Keratinocyte (primary cell): Measurements from ENCODE around the gene NCK1. TPM values are rescaled to one million over a fixed set of nuclear protein-coding genes. Genes with fewer than 3 reads are reported as not detected.
"Not testable (repeated sequence)": the region's sequence is repeated elsewhere in the genome, so short reads cannot be mapped to it uniquely, and the experiment has no call there.

Experiments used
- DNase-seq: peaks from one replicate; pipeline ENCODE4 v3.0.0-alpha.2; 2011; ENCODE audit warnings: low read depth, missing footprints, low spot score
- FAIRE-seq: peaks from 2 replicates; lab custom pipeline; 2011; peaks lifted over from hg19 to GRCh38; lab: Jason Lieb, UNC
- H2AFZ ChIP-seq: 2 replicates; pipeline ENCODE4 v1.6.0; 2012; ENCODE audit warnings: low read length, control low read depth, inconsistent platforms; ENCODE audit not compliant: control insufficient read depth
- H3K27ac ChIP-seq: 2 replicates; pipeline ENCODE4 v1.5.1; 2011; ENCODE audit warnings: low read length; ENCODE audit not compliant: control insufficient read depth, insufficient read depth
- H3K27me3 ChIP-seq: 3 replicates; pipeline ENCODE4 v1.6.0; 2011; ENCODE audit warnings: low read length; ENCODE audit not compliant: control insufficient read depth, insufficient read depth; ENCODE audit errors: extremely low read depth
- H3K36me3 ChIP-seq, 2 experiments: 2 replicates in 1 of 2; 3 replicates in 1 of 2; pipeline ENCODE4 v1.5.1; 2011; ENCODE audit warnings: low read length in 2 of 2, mild to moderate bottlenecking in 1 of 2; ENCODE audit not compliant: control insufficient read depth in 2 of 2, insufficient read depth in 2 of 2; ENCODE audit errors: extremely low read depth in 1 of 2
- H3K4me1 ChIP-seq: 3 replicates; pipeline ENCODE4 v1.5.1; 2011; ENCODE audit warnings: low read length; ENCODE audit not compliant: control insufficient read depth, insufficient read depth; ENCODE audit errors: extremely low read depth
- H3K4me2 ChIP-seq: 3 replicates; pipeline ENCODE4 v1.6.0; 2011; ENCODE audit warnings: low read depth, low read length; ENCODE audit not compliant: control insufficient read depth, insufficient read depth; ENCODE audit errors: extremely low read depth
- H3K4me3 ChIP-seq, 3 experiments: fragments of 200-600 bp in 1 of 3; sonication (generic) in 1 of 3; 2 replicates in 2 of 3; 3 replicates in 1 of 3; pipeline ENCODE4 v1.5.1; 2011 to 2016; ENCODE audit warnings: low read length in 3 of 3, mild to moderate bottlenecking in 3 of 3, control low read depth in 2 of 3, inconsistent platforms in 1 of 3, low read depth in 1 of 3, mixed read lengths in 1 of 3, mixed run types in 1 of 3, moderate library complexity in 1 of 3; ENCODE audit not compliant: control insufficient read depth in 2 of 3, insufficient read depth in 2 of 3; ENCODE audit errors: extremely low read depth in 1 of 3
- H3K79me2 ChIP-seq: 2 replicates; pipeline ENCODE4 v1.6.0; 2012; ENCODE audit warnings: low read length; ENCODE audit not compliant: control insufficient read depth, insufficient read depth
- H3K9ac ChIP-seq: 3 replicates; pipeline ENCODE4 v1.6.0; 2011; ENCODE audit warnings: low read length; ENCODE audit not compliant: control insufficient read depth, insufficient read depth; ENCODE audit errors: extremely low read depth
- H3K9me1 ChIP-seq: 3 replicates; pipeline ENCODE4 v1.6.0; 2011; ENCODE audit warnings: low read length; ENCODE audit not compliant: control insufficient read depth, insufficient read depth; ENCODE audit errors: extremely low read depth
- H3K9me3 ChIP-seq: 2 replicates; pipeline ENCODE4 v1.5.1; 2012; ENCODE audit warnings: low read depth, low read length; ENCODE audit not compliant: control insufficient read depth
- H4K20me1 ChIP-seq: 3 replicates; pipeline ENCODE4 v1.6.0; 2011; ENCODE audit warnings: low read length; ENCODE audit not compliant: control insufficient read depth, insufficient read depth; ENCODE audit errors: extremely low read depth
- EZH2 ChIP-seq: IDR thresholded peaks from one replicate; pipeline ENCODE4 v1.6.1; 2012; ENCODE audit warnings: inconsistent platforms, mild to moderate bottlenecking, low read length, moderate library complexity
- dilution Hi-C: fragments of 300-500 bp; cut with MboI; formaldehyde crosslinking; loops from one replicate; pipeline ENCODE4 v1.7.0; 2020; ENCODE audit warnings: low sequenced_read_pairs; ENCODE audit not compliant: extremely low pct_ligation_motif_present
- polyA plus RNA-seq, 5 experiments: library from polyadenylated mRNA; depleted of rRNA in 3 of 5; stranded (reverse) in 3 of 5; stranded (forward) in 1 of 5; unstranded in 1 of 5; fragments of >200 nt; gene quantifications; 1 replicate in 1 of 5; 2 replicates in 3 of 5; 3 replicates in 1 of 5; pipeline versions ENCODE4 v1.2.1 to v1.2.3, GENCODE V29; 2011 to 2012; ENCODE audit warnings: missing spikeins in 2 of 5, low read depth in 1 of 5, low replicate concordance in 1 of 5
- TF ChIP-seq, protein P1 (sequence below), 3 experiments: IDR thresholded peaks in 1 of 3; conservative IDR thresholded peaks in 1 of 3; optimal IDR thresholded peaks in 1 of 3; 2 replicates in 2 of 3; 3 replicates in 1 of 3; pipeline versions ENCODE3 to v1.5.1; 2011; ENCODE audit warnings: low read length in 3 of 3, mild to moderate bottlenecking in 3 of 3, moderate library complexity in 2 of 3, control low read depth in 1 of 3, inconsistent platforms in 1 of 3; ENCODE audit not compliant: insufficient read depth in 2 of 3; ENCODE audit errors: extremely low read depth in 1 of 3

Gene NCK1
- polyA plus RNA-seq, 1 donor (not counting 4 experiments of a cell fraction or from before 2014, with no cell fraction given): 57.9 TPM

DNA sequence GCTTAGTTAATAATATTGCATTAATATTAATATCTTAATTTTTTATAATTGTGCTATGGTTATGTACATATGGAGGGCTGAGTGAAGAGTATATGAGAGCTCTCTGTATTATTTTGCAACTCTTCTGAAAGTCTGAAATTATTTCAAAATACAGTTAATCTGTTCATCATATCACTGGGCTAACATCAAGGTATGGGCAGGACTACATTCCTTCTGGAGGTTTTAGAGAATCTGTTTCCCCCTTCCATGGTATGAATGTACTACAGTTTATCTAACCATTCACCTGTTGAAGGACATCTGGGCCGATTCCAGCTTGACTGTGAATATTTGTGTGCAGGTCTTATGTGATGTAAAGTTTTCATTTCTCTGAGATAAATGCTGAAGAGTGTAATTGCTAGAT, 100.9 kb downstream of the NCK1 start:
- FAIRE-seq: no peak
- dilution Hi-C loops: no loop called here
- H3K27me3 ChIP-seq: no peaks in the 10 kb centered on the region

DNA sequence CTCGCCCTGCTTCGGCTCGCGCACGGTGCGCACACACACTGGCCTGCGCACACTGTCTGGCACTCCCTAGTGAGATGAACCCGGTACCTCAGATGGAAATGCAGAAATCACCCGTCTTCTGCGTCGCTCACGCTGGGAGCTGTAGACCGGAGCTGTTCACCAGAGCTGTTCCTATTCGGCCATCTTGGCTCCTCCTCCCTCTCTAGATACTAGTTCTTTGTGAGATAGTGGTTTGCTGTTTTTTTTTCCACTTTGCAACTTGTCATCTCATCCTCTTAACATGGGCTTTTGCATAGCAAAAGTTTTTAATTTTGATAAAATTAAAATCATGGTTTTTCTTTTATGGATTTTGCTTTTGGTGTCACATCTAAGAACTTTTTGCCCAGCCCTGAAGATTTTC, 107.5 kb downstream of the NCK1 start:
- H3K27ac ChIP-seq, H3K4me2 ChIP-seq, H3K27me3 ChIP-seq, H3K36me3 ChIP-seq, H3K9me1 ChIP-seq, dilution Hi-C loops, DNase-seq, H3K9me3 ChIP-seq, H3K4me1 ChIP-seq, H4K20me1 ChIP-seq, FAIRE-seq, H3K4me3 ChIP-seq, H3K9ac ChIP-seq, H2AFZ ChIP-seq: not testable (repeated sequence)
- peaks cover 49% of the 10 kb centered on the region for H3K79me2 ChIP-seq

More for the DNA sequence above, 100.9 kb downstream of the NCK1 start:
- H3K4me2 ChIP-seq: peak overlapping the region; percentile 99
- no peak overlapping the region for H3K9ac ChIP-seq
- H3K4me3 ChIP-seq: peak overlapping the region in 2 of 3 experiments; percentile 25 to 38
- H3K27ac ChIP-seq: peak overlapping the region; percentile 43
- H3K4me1 ChIP-seq: peaks cover 24% of the 10 kb centered on the region
- H3K36me3 ChIP-seq: peaks cover 0 to 15% of the 10 kb centered on the region in 2 experiments
- no peaks in the 10 kb centered on the region for H4K20me1 ChIP-seq
- H3K9me1 ChIP-seq: no peaks in the 10 kb centered on the region
- no peak for DNase-seq
- peaks cover 32% of the 10 kb centered on the region for H3K79me2 ChIP-seq
- no peak overlapping the region for H2AFZ ChIP-seq
- H3K9me3 ChIP-seq: no peaks in the 10 kb centered on the region
- TF ChIP-seq, protein P1, sequence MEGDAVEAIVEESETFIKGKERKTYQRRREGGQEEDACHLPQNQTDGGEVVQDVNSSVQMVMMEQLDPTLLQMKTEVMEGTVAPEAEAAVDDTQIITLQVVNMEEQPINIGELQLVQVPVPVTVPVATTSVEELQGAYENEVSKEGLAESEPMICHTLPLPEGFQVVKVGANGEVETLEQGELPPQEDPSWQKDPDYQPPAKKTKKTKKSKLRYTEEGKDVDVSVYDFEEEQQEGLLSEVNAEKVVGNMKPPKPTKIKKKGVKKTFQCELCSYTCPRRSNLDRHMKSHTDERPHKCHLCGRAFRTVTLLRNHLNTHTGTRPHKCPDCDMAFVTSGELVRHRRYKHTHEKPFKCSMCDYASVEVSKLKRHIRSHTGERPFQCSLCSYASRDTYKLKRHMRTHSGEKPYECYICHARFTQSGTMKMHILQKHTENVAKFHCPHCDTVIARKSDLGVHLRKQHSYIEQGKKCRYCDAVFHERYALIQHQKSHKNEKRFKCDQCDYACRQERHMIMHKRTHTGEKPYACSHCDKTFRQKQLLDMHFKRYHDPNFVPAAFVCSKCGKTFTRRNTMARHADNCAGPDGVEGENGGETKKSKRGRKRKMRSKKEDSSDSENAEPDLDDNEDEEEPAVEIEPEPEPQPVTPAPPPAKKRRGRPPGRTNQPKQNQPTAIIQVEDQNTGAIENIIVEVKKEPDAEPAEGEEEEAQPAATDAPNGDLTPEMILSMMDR (optimal IDR thresholded peaks at IDR 0.05 in 1 of 3, IDR thresholded peaks at IDR 0.05 in 1 of 3, conservative IDR thresholded peaks at IDR 0.05 in 1 of 3; ENCODE audit: extremely low read depth in 1 of 3, insufficient read depth in 2 of 3, low read length in 3 of 3): no peak
- TF ChIP-seq EZH2: no peak

DNA sequence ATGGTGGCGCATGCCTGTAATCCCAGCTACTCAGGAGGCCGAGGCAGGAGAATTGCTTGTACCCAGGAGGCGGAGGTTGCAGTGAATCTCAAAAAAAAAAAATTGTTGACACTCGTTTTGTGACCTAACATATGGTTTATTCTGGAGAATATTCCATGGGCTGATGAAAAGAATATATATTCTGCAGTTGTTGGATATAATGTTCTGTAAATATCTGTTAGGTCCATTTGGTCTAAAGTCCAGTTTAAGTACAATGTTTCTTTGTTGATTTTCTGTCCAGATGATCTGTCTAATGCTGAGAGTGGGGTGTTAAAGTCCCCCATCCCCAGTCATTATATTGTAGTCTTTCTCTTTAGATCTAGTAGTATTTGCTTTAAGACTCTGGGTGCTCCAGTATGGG, 111.3 kb downstream of the NCK1 start:
- no peak for FAIRE-seq
- dilution Hi-C loops: no loop called here

More for the DNA sequence above, 111.3 kb downstream of the NCK1 start:
- Histone ChIP-seq H4K20me1 (peaks cover 6% of the 10 kb centered on the region), H3K4me3 (no peak overlapping the region), H3K9me3 (no peaks in the 10 kb centered on the region), H3K4me2 (no peak overlapping the region), H3K79me2 (peaks cover 81% of the 10 kb centered on the region), H3K36me3 (peaks cover 8 to 13% of the 10 kb centered on the region in 2 experiments), H3K27me3 (no peaks in the 10 kb centered on the region), H3K27ac (no peak overlapping the region), H3K4me1 (no peaks in the 10 kb centered on the region), H3K9me1 (peaks cover 4% of the 10 kb centered on the region), H2AFZ (no peak overlapping the region), H3K9ac (no peak overlapping the region)
- DNase-seq: no peak
- TF ChIP-seq, protein P1 (optimal IDR thresholded peaks at IDR 0.05 in 1 of 3, IDR thresholded peaks at IDR 0.05 in 1 of 3, conservative IDR thresholded peaks at IDR 0.05 in 1 of 3; ENCODE audit: extremely low read depth in 1 of 3, insufficient read depth in 2 of 3, low read length in 3 of 3): no peak
- TF ChIP-seq EZH2: no peak
